ENCODE results near the gene GJB4. TPM values are rescaled to one million over a fixed set of nuclear protein-coding genes. Genes with fewer than 3 reads are reported as not detected.
"Not testable (repeated sequence)": the region's sequence is repeated elsewhere in the genome, so short reads cannot be mapped to it uniquely, and the experiment has no call there.

The GJB4 gene
- total RNA-seq, 2 experiments from 2014 or later: not detected

GRCh38 chr1:34768856-34769255, 9.3 kb downstream of the GJB4 start:
- no peak for ATAC-seq
- CTCF ChIA-PET: no interaction called here
- intact Hi-C loops (cut with micrococcal nuclease): no loop called here
- no peak for DNase-seq
- H3K27me3 Mint-ChIP-seq: peaks cover 3% of the 10 kb centered on the region
- POLR2A ChIA-PET: no interaction called here
- no peaks in the 10 kb centered on the region for H3K9me3 Mint-ChIP-seq
- TF ChIP-seq, protein P1, sequence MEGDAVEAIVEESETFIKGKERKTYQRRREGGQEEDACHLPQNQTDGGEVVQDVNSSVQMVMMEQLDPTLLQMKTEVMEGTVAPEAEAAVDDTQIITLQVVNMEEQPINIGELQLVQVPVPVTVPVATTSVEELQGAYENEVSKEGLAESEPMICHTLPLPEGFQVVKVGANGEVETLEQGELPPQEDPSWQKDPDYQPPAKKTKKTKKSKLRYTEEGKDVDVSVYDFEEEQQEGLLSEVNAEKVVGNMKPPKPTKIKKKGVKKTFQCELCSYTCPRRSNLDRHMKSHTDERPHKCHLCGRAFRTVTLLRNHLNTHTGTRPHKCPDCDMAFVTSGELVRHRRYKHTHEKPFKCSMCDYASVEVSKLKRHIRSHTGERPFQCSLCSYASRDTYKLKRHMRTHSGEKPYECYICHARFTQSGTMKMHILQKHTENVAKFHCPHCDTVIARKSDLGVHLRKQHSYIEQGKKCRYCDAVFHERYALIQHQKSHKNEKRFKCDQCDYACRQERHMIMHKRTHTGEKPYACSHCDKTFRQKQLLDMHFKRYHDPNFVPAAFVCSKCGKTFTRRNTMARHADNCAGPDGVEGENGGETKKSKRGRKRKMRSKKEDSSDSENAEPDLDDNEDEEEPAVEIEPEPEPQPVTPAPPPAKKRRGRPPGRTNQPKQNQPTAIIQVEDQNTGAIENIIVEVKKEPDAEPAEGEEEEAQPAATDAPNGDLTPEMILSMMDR (IDR thresholded peaks at IDR 0.05): no peak
- H3K4me1 Mint-ChIP-seq (ENCODE audit: low read depth): no peaks in the 10 kb centered on the region
- no peaks in the 10 kb centered on the region for H3K36me3 Mint-ChIP-seq (ENCODE audit: low read depth)
- H3K27ac Mint-ChIP-seq: no peak overlapping the region
- no peak overlapping the region for H3K4me3 Mint-ChIP-seq

DNA sequence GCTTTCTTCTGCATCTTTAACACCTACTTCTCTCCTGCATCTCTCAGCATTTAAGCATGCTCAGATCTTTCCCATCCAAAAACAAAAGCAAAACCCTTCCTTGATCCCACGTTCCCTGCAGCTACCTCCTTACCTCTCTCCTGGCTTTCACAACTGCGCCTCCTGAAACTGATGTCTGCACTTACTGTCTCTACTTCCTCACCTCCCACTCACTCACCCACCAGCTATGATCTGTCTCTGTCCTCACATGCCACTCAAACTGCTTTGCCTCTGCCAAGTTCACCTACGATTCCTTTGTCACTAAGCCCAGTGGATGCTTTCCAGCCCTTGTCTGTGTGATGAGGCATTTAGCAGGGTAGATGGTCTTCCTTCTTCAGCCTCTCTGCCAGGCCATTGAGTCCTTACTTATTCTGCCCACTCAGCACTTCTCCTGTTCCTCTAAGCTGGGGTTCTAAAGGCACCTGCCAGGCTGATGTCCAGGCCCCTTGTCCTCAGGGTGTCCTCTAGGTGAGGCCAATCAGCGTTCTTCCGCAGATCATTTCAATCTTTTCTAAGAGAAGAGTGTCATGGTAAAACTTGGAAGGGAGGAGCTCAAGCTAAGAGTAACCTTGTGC, 11.5 kb downstream of the GJB4 start:
- intact Hi-C loops (cut with micrococcal nuclease): no loop called here
- no peaks in the 10 kb centered on the region for H3K4me1 Mint-ChIP-seq (ENCODE audit: low read depth)
- H3K9me3 Mint-ChIP-seq: no peaks in the 10 kb centered on the region
- CTCF ChIA-PET: no interaction called here
- H3K4me3 Mint-ChIP-seq: no peak overlapping the region
- H3K36me3 Mint-ChIP-seq (ENCODE audit: low read depth): no peaks in the 10 kb centered on the region
- no peak for ATAC-seq
- DNase-seq: no peak
- H3K27me3 Mint-ChIP-seq: peaks cover 5% of the 10 kb centered on the region
- POLR2A ChIA-PET: no interaction called here
- TF ChIP-seq, protein P1 (IDR thresholded peaks at IDR 0.05): no peak
- H3K27ac Mint-ChIP-seq: no peak overlapping the region

DNA sequence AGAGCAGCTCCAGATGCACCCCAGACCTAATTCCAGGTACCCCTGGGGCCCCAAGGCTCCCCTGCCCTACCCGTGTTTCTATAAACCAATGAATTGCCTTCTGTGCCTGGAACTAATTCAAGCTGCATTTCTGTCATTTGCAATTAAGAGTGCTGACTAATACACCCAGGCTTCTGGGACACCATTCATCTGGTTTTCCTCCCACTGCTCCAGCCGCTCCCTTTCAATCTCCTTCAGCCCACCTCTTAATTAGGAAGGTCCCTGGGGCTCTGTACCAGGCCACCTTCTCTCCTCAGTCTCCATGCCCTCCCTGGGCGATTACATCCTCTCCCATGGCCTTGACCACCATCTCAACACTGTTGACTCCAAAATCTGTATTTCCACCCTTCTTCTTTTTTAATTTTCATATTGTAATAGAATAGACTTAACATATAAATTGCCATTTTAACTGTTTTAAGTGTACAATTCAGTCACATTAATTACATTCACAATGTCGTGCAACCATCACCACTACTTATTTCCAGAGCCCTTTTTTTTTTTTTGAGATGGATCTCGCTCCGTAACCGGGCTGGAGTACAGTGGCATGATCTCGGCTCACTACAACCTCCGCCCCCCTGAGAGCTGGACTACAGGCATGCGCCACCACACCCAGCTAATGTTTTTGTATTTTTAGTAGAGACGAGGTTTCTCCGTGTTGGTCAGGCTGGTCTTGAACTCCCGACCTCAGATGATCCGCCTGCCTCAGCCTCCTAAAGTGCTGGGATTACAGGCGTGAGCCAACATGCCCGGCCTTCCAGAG, 12.2 kb downstream of the GJB4 start:
- Mint-ChIP-seq H3K9me3 (no peaks in the 10 kb centered on the region), H3K36me3 (ENCODE audit: low read depth) (no peaks in the 10 kb centered on the region), H3K4me3 (no peak overlapping the region), H3K27ac (no peak overlapping the region), H3K4me1 (ENCODE audit: low read depth) (no peaks in the 10 kb centered on the region), H3K27me3 (peaks cover 5% of the 10 kb centered on the region)
- intact Hi-C loops (cut with micrococcal nuclease): no loop called here
- ATAC-seq: no peak
- TF ChIP-seq, protein P1 (IDR thresholded peaks at IDR 0.05): no peak
- ChIA-PET CTCF (no interaction called here), POLR2A (no interaction called here)
- DNase-seq: no peak

DNA sequence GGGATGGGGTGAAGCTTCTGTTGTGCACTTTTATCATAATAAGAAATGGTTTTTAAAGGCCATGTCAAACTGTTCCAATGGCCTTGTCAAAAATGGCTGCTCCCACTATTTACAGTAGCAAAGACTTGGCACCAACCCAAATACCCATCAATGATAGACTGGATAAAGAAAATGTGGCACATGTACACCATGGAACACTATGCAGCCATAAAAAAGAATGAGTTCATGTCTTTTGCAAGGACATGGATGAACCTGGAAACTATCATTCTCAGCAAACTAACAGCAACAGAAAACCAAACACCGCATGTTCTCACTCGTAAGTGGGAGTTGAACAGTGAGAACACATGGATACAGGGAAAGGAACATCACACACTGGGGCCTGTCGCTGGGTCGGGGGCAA, 13.6 kb downstream of the GJB4 start:
- H3K4me1 Mint-ChIP-seq (ENCODE audit: low read depth); H3K4me3 Mint-ChIP-seq; H3K36me3 Mint-ChIP-seq (ENCODE audit: low read depth); H3K27me3 Mint-ChIP-seq; H3K9me3 Mint-ChIP-seq; intact Hi-C loops (cut with micrococcal nuclease); POLR2A ChIA-PET; DNase-seq; ATAC-seq; H3K27ac Mint-ChIP-seq: not testable (repeated sequence)
- CTCF ChIA-PET: interaction anchor here (1.3 kb wide), 1 partner anchor 13 kb away, joined by 4 read pairs; no protein-coding TSS in a partner anchor

GRCh38 chr1:34774957-34775356, 15.4 kb downstream of the GJB4 start:
- Mint-ChIP-seq H3K9me3 (no peaks in the 10 kb centered on the region), H3K27ac (no peak overlapping the region), H3K4me1 (ENCODE audit: low read depth) (no peaks in the 10 kb centered on the region), H3K27me3 (peaks cover 15% of the 10 kb centered on the region), H3K4me3 (no peak overlapping the region), H3K36me3 (ENCODE audit: low read depth) (no peaks in the 10 kb centered on the region)
- CTCF ChIA-PET: no interaction called here
- ATAC-seq: no peak
- no peak for DNase-seq
- TF ChIP-seq, protein P1 (IDR thresholded peaks at IDR 0.05): no peak
- POLR2A ChIA-PET: no interaction called here
- intact Hi-C loops (cut with micrococcal nuclease): no loop called here
